RWPE1 (cell line): Measurements from ENCODE around the gene TANGO6.

Source experiments
- CTCF ChIA-PET: fragments of 350-600 bp; sonication (Branson Sonifier 250); formaldehyde crosslinking; extraction: SDS; loops from one replicate; lab custom pipeline; 2021; lab: Yijun Ruan, JAX
- POLR2A ChIA-PET: fragments of 400-600 bp; formaldehyde crosslinking; extraction: SDS; loops from one replicate; lab custom pipeline; 2020; ENCODE audit warnings: antibody characterized with exemption; ENCODE audit not compliant: low non-redundant PET; lab: Yijun Ruan, JAX
- DNase-seq: peaks from one replicate; pipeline ENCODE4 v3.0.0; 2012; ENCODE audit warnings: low spot score
- H3K27ac ChIP-seq: fragments of 450-650 bp; 2 replicates; pipeline ENCODE4 v1.5.1; 2017
- TF ChIP-seq, protein P1 (sequence below): fragments of 450-650 bp; conservative IDR thresholded peaks from 2 replicates; pipeline ENCODE4 v1.5.1; 2017; ENCODE audit warnings: low read depth, mild to moderate bottlenecking

TANGO6 gene

DNA sequence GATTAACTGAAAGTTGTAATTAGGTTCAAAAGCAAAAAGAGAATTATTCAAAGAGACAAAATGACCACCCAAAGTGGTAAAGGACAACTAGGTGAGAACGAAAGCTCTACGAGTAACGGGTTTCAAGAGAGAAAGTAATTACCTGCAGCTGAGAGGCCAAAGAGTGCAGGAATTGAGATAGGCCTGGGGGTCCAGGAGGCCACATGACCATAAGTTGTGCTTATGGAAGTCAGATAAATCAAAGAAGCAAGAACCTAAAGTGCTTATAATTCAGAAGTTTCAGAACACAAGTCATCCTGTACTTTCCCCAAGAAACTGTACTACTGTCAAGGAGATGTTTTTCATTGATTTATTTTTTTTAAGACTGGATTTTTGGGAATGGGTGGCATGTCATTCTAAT, 91.1 kb downstream of the TANGO6 start:
- POLR2A ChIA-PET = no interaction called here
- TF ChIP-seq, protein P1, sequence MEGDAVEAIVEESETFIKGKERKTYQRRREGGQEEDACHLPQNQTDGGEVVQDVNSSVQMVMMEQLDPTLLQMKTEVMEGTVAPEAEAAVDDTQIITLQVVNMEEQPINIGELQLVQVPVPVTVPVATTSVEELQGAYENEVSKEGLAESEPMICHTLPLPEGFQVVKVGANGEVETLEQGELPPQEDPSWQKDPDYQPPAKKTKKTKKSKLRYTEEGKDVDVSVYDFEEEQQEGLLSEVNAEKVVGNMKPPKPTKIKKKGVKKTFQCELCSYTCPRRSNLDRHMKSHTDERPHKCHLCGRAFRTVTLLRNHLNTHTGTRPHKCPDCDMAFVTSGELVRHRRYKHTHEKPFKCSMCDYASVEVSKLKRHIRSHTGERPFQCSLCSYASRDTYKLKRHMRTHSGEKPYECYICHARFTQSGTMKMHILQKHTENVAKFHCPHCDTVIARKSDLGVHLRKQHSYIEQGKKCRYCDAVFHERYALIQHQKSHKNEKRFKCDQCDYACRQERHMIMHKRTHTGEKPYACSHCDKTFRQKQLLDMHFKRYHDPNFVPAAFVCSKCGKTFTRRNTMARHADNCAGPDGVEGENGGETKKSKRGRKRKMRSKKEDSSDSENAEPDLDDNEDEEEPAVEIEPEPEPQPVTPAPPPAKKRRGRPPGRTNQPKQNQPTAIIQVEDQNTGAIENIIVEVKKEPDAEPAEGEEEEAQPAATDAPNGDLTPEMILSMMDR = no peak
- no peak overlapping the region for H3K27ac ChIP-seq
- CTCF ChIA-PET = interaction anchor here (0.7 kb wide), 1 partner anchor 49 kb away, joined by 4 read pairs; no protein-coding TSS in a partner anchor
- no peak for DNase-seq

DNA sequence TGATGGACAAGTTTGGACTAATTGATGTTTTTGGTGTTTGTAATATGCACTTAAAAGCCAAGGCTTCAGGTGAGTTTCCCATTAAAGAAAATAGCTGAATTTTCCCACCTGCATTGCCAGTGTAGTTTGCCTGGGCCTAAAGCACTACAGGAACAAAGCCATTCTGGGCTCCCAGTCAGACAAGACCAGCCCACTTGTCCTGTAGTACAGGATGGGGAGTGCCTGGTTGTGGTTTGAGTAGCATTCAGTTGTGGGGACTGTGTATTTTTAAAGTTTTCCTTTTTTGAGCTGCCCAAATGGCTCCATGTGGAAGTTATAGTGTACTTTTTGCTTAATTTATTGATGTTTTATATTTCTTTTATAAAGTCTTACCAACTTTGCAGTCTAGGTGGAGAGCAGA, 91.7 kb downstream of the TANGO6 start:
- POLR2A ChIA-PET = no interaction called here
- TF ChIP-seq, protein P1 = no peak
- CTCF ChIA-PET = interaction anchor here (0.7 kb wide), 1 partner anchor 48 kb away, joined by 4 read pairs; no protein-coding TSS in a partner anchor
- no peak for DNase-seq
- H3K27ac ChIP-seq = no peak overlapping the region

DNA sequence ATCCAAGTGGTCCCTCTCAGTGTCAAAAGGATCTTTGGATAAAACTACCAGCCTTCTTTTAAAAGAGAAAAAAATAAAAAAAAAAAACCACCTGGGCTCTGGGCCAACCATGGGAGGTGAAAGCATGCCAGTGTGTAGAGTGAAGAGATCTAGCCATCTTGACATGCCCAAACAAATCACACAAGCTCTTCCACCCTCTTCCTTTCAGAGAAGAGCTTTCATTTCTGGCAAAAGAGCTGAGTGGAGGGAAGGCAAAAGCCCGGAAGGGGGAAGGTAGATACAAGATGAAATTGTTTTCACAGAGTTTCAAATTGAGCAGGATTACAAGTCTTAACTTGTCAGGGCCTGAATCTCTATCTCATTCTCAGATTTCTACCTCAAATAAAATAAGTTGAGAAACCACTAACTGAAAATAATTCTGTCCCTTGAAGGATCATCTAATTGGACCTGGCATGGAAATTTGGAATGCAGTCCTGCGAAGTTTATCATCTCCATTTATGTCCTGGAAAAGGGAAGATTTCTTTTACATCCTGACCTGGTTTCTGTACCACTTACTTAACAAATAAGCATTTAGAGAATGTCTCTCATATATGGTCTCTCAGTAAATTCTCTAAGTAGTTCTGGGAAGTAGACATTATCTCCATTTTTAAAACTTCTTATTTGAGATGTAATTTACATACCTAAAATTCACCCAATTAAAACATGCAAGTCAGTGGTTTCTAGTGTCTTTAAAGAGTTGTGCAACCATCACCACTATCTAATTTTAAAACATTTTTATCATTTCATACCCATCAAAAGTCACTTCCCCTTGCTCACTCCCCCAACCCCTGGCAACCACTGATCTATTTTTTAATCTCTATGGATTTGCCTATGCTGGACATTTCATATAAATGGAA, 93.7 kb downstream of the TANGO6 start:
- DNase-seq = peak; percentile 90
- CTCF ChIA-PET = interaction anchor here (0.7 kb wide), 1 partner anchor 115 kb away, joined by 5 read pairs; no protein-coding TSS in a partner anchor
- TF ChIP-seq, protein P1 = no peak
- POLR2A ChIA-PET = no interaction called here
- peak overlapping the region; percentile 96 for H3K27ac ChIP-seq

DNA sequence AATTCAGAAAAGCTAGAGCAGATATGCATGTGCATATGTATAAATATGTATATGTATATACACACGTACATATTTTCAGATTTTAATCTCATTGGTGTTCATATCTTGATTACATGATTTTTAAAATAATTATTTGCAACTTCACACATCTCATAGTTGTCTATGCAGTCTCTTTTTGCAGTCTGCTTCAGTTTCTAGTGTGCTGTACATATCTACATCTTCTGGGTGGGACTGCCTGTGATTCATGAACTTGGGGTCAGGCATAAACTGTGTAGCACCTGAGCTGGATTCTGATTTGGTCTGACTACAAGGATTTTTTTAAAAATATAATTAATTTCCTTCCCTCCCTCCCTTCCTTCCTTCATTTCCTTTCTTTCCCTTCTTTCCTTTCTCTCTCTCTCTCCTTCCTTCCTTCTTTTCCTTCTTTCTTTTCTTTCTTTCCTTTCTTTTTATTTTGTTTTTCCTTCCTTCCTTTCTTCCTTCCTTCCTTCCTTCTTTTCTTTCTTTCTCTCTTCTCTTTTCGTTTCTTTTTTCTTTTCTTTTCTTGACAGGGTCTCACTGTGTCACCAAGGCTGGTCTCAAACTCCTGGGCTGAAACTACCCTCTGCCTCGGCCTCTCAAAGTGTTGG, 96.5 kb downstream of the TANGO6 start:
- no peak overlapping the region for H3K27ac ChIP-seq
- TF ChIP-seq, protein P1 = no peak
- ChIA-PET POLR2A (no interaction called here), CTCF (interaction anchor here (0.7 kb wide), 1 partner anchor 10 kb away, joined by 5 read pairs; no protein-coding TSS in a partner anchor)
- DNase-seq = no peak

DNA sequence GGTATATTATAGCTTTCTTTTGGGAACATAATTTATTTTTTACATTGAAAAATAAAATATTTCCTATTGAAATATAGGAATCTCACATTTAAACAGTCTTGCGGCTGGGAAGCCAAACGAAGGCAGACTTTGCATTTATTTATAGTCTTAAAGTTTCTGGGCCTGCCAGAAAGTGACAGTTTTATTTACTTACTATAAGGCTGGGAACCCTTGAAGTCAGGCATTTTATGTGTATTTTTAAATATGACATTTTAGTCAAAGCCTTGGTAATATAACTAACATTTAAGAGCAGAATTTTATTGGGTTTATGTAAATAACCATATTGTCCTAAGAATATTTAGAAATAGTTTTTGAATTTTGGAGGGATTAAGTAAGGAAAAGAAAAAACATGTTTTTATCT, 97.5 kb downstream of the TANGO6 start:
- TF ChIP-seq, protein P1 = no peak
- no peak overlapping the region for H3K27ac ChIP-seq
- DNase-seq = no peak
- ChIA-PET POLR2A (no interaction called here), CTCF (no interaction called here)

DNA sequence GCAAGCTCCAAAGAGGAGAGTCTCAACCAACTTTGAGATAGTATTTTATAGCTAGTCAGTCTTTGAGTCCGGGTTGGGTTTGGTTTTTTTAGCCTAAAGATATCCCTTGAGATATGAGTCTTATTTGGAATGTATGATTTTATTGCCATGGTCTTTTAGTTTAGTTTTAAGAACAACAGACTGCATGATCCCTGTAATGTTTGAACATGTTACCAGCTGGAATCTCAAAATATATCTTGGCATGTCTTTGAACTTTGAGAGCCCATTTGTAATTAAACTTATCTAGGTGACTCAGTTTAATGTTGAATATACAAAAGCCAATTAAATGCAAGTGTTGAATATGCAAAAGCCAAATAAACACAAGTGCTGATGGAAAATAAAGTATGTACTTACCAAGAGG, 100.6 kb downstream of the TANGO6 start:
- POLR2A ChIA-PET = no interaction called here
- DNase-seq = no peak
- no peak overlapping the region for H3K27ac ChIP-seq
- TF ChIP-seq, protein P1 = no peak
- CTCF ChIA-PET = interaction anchor here (0.7 kb wide), 1 partner anchor 166 kb away, joined by 5 read pairs; no protein-coding TSS in a partner anchor
